ENCODE results near the gene LUZP2.

DNA sequence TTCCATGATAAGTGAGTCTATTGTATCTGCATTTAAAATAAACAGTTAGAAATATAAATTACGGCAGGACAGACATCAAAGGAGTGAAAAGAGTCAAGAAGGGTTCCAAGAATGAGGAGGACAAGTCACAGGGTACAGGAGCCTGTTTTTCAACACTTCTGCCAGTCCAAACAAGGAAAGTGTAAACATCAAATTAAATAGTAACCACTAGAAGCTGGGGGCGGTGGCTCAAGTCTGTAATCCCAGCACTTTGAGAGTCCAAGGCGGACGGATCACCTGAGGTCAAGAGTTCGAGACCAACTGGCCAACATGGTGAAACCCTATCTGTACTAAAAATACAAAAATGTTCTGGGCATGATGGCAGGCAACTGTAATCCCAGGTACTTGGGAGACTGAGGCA is 219.6 kb downstream of the LUZP2 start:
- TF ChIP-seq EZH2 (optimal IDR thresholded peaks at IDR 0.05; ENCODE audit: low read depth, low read length) = no peak
- TF ChIP-seq, protein P1, sequence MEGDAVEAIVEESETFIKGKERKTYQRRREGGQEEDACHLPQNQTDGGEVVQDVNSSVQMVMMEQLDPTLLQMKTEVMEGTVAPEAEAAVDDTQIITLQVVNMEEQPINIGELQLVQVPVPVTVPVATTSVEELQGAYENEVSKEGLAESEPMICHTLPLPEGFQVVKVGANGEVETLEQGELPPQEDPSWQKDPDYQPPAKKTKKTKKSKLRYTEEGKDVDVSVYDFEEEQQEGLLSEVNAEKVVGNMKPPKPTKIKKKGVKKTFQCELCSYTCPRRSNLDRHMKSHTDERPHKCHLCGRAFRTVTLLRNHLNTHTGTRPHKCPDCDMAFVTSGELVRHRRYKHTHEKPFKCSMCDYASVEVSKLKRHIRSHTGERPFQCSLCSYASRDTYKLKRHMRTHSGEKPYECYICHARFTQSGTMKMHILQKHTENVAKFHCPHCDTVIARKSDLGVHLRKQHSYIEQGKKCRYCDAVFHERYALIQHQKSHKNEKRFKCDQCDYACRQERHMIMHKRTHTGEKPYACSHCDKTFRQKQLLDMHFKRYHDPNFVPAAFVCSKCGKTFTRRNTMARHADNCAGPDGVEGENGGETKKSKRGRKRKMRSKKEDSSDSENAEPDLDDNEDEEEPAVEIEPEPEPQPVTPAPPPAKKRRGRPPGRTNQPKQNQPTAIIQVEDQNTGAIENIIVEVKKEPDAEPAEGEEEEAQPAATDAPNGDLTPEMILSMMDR (IDR thresholded peaks at IDR 0.05; ENCODE audit: low read length) = no peak
